ENCODE data around the gene FDXR. TPM values are rescaled to one million over a fixed set of nuclear protein-coding genes. Genes with fewer than 3 reads are reported as not detected.

The FDXR gene
- total and polyA plus RNA-seq, 2 of the 8 experiments (the other 6 are each of a cell fraction or from before 2014, with no cell fraction given) = 24.2 to 31.4 TPM

DNA sequence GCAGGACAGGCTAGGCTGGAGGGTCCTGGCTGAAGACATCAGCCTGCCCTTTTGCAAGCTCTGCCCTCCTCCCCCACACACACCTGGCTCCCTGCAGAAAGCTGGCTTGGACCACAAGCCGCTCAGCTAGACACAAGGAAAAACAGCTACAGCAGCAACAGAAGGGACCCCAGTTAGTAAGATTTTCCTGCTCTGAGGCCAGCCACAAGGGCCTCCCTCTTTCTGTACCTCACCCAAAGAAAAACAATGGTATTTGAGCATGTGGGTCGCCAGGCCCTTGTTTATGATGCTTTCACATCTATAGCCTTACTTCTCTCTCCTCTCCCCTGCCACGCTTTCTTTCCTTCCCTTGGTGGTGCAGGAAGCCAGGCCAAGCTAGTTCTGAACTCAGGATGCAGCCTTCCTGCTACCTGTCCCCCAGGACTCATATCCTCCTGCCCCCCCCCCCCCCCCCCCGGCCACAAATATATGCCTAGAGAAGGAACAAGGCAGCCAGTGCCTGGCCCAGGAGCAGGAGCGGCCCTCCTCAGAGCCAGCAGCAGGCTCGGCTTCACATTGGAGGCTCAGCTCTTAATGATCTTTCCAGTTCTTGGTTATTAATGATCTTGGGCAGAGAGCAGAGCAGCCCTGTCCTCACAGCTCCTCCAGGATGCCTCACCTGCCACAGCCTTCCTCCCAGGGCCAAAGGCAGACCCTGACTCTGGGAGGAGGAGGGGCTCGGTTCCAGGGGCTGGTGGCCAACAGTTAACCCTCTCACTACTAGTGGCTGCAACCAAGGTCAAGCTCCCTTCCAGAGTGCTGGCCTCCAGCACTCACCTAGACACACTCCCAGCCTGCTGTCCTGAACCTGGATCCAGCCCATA is 32.6 kb downstream of the FDXR start (continued):
- TF ChIP-seq, protein P1, sequence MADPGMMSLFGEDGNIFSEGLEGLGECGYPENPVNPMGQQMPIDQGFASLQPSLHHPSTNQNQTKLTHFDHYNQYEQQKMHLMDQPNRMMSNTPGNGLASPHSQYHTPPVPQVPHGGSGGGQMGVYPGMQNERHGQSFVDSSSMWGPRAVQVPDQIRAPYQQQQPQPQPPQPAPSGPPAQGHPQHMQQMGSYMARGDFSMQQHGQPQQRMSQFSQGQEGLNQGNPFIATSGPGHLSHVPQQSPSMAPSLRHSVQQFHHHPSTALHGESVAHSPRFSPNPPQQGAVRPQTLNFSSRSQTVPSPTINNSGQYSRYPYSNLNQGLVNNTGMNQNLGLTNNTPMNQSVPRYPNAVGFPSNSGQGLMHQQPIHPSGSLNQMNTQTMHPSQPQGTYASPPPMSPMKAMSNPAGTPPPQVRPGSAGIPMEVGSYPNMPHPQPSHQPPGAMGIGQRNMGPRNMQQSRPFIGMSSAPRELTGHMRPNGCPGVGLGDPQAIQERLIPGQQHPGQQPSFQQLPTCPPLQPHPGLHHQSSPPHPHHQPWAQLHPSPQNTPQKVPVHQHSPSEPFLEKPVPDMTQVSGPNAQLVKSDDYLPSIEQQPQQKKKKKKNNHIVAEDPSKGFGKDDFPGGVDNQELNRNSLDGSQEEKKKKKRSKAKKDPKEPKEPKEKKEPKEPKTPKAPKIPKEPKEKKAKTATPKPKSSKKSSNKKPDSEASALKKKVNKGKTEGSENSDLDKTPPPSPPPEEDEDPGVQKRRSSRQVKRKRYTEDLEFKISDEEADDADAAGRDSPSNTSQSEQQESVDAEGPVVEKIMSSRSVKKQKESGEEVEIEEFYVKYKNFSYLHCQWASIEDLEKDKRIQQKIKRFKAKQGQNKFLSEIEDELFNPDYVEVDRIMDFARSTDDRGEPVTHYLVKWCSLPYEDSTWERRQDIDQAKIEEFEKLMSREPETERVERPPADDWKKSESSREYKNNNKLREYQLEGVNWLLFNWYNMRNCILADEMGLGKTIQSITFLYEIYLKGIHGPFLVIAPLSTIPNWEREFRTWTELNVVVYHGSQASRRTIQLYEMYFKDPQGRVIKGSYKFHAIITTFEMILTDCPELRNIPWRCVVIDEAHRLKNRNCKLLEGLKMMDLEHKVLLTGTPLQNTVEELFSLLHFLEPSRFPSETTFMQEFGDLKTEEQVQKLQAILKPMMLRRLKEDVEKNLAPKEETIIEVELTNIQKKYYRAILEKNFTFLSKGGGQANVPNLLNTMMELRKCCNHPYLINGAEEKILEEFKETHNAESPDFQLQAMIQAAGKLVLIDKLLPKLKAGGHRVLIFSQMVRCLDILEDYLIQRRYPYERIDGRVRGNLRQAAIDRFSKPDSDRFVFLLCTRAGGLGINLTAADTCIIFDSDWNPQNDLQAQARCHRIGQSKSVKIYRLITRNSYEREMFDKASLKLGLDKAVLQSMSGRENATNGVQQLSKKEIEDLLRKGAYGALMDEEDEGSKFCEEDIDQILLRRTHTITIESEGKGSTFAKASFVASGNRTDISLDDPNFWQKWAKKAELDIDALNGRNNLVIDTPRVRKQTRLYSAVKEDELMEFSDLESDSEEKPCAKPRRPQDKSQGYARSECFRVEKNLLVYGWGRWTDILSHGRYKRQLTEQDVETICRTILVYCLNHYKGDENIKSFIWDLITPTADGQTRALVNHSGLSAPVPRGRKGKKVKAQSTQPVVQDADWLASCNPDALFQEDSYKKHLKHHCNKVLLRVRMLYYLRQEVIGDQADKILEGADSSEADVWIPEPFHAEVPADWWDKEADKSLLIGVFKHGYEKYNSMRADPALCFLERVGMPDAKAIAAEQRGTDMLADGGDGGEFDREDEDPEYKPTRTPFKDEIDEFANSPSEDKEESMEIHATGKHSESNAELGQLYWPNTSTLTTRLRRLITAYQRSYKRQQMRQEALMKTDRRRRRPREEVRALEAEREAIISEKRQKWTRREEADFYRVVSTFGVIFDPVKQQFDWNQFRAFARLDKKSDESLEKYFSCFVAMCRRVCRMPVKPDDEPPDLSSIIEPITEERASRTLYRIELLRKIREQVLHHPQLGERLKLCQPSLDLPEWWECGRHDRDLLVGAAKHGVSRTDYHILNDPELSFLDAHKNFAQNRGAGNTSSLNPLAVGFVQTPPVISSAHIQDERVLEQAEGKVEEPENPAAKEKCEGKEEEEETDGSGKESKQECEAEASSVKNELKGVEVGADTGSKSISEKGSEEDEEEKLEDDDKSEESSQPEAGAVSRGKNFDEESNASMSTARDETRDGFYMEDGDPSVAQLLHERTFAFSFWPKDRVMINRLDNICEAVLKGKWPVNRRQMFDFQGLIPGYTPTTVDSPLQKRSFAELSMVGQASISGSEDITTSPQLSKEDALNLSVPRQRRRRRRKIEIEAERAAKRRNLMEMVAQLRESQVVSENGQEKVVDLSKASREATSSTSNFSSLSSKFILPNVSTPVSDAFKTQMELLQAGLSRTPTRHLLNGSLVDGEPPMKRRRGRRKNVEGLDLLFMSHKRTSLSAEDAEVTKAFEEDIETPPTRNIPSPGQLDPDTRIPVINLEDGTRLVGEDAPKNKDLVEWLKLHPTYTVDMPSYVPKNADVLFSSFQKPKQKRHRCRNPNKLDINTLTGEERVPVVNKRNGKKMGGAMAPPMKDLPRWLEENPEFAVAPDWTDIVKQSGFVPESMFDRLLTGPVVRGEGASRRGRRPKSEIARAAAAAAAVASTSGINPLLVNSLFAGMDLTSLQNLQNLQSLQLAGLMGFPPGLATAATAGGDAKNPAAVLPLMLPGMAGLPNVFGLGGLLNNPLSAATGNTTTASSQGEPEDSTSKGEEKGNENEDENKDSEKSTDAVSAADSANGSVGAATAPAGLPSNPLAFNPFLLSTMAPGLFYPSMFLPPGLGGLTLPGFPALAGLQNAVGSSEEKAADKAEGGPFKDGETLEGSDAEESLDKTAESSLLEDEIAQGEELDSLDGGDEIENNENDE (IDR thresholded peaks at IDR 0.05; ENCODE audit: insufficient replicate concordance, low read length) = no peak

Data from H1 (cell line).